GM12801 (cell line): ENCODE measurements around the gene LTN1.

Experiments used
- CTCF ChIP-seq: IDR thresholded peaks from one replicate; pipeline ENCODE4 v1.5.1; 2011; ENCODE audit warnings: control low read depth; ENCODE audit not compliant: insufficient read length; ENCODE audit errors: extremely low read depth

The LTN1 gene

GRCh38 chr21:28922368-28922767 lies 70.3 kb downstream of the LTN1 start:
- TF ChIP-seq CTCF = no peak

DNA sequence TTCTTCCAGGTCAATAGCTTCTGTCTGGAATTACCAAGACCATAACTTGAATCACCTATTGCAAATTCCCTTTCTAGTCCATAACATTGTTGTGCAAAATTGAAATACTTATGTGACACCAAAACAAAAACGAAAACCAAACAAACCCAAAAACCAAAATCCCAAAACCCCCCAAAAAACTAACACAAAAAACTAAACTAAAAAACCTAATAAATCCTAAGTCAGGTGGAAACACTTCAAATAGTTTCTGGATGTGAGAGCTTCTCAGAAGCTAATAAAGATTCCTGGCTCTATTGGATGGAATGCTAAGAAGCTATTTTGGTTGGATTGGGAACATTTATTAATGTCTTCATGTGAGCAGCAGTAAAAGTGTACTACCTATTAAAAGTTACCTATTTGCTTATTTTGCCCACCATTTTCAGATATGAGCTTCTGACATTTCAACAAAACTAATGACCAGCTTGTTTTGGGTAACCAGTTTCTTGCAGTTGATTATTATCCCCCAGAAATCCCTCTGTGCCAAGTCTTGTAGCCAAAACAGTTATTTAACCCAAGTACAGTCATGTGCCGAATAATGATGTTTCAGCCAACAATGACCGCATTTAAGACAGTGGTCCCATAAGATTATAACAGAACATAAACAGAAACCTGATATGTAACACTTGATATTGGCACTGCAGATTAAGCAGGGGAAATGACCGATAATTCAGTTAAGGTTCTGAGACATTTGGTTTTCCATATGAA lies 76.4 kb downstream of the LTN1 start:
- TF ChIP-seq CTCF = no peak

DNA sequence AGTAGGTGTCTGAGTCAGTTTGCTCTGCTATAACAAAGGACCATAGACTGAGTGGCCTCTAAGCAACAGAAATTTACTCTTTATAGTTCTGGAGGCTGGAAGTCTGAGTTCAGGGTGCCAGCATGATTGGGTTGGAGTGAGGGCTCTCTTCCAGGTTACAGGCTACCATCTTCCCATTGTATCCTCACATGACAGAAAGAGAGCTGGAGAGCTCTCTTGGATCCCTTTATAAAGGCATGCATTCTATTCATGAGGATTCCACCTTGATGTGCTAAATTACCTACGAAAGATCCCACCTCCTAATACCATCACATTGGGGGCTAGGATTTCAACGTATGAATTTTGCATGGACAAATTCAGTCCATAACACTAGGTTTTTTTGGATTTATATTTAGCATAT lies 79.6 kb downstream of the LTN1 start:
- TF ChIP-seq CTCF = no peak

DNA sequence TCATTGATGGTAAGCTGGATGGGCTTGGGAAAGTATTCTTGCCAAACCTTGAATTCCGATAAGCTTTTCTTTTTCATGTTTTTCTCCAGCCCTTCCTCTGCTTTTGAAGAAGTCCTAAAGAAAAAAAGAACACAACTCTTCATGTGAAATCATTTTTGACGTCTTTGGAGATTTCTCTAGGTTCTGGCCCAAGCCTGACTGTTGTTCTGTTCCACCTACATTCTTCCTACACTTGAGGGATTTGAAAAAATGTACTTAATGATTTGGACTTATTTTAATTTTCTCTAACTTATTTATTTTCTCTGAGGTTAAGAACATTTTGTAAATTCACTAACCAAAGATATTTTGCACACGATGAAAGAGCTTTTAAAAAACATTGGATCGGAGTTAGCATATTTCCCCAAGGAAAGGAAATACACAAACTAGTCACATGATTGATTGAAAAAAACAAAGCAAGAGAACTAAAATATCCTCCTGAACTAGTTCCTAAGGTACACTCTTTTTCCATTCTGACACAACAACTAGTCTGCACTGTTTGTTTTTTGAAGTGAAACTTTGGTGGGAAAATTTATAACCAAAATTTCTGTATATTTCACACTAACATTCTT lies 82.3 kb downstream of the LTN1 start:
- no peak for TF ChIP-seq CTCF

- no peak for TF ChIP-seq CTCF
Observed at GRCh38 chr21:28908351-28908750, 84.3 kb downstream of the LTN1 start.

DNA sequence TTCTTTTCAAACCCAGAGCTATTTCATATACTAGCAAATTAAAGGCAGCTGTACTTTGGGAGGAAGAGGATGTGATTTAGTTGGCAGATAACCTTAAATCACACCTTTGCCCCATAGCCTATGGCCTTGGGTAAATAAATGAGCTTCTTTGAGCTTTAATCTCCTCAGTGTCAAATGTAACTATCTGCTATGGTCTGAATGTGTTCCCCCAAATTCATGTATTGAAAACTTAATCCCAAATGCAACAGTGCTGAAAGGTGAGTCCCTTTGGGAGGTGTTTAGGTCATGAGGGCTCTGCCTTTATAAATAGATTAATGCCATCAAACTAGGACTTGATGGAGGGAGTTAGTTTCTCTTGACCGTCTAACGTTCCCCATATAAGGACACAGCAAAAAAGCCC lies 85.8 kb downstream of the LTN1 start:
- TF ChIP-seq CTCF = no peak

DNA sequence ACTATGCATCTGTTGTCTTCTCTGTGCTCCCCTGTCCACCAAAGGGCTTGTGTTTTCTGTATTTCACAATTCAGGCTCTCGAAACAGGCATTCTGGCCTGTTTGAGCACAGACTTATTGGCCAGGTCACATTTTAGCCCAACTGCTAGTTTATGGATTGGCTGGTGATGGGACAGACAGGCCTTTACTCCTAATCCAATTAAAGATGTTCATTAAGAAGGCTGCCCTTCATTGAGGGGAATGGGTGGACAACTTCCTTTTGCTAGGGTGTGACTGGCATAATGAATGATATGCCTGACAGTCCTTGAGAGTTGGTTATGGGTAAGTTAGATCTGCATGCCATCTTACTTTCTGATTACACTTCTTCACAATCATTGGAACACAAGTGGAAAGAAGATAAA lies 86.4 kb downstream of the LTN1 start:
- no peak for TF ChIP-seq CTCF
